HG03520 (cell line): Measurements from ENCODE around the gene NPLOC4.

Experiments
- ATAC-seq: cut with Tn5 transposase; IDR thresholded peaks from one replicate; pipeline ENCODE4 v1.9.1; 2021; ENCODE audit warnings: mild to moderate bottlenecking, moderate library complexity; ENCODE audit not compliant: unreplicated experiment

The NPLOC4 gene

DNA sequence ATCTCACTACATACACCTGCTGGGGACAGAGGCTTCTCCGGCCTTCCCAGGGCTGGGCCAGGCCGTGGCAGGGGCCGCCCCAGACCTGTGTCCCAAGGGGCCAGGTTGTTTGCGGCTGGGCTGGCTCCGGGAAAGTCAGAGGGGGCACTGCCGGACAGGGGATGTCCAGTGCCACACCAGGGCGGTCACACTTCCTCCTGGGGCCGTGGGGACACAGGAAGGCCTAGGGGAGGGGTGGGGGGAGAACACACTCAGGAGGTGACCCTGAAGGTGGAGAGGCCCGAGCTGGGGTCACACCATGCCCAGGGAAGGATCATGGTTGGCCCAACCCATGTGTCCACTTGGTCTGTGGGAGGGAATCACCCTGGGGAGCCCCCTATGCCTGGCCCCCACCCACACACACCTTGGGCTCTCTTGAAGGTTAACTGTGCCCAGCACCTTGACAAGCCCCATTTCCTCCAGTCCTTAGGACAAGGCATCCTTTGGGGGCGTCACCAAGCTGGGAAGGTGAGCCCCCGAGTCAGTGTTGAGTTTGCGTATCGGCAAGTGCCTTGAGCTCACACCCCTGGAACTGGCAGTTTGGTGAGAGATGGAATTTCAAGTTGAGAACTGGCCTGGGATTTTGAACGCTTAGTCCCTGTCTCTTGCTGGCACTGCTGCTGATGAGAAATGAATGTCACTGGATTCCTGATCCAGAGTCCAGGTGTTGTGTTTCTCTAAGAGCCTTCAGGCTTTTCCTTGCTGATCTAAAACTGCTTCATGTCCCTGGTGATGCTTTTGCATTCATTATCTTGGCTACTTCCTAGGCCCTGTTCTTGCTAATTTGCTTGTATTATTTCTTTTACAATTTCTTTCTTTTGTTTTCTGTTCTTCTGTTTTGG, 116.7 kb downstream of the NPLOC4 start:
- no peak for ATAC-seq

DNA sequence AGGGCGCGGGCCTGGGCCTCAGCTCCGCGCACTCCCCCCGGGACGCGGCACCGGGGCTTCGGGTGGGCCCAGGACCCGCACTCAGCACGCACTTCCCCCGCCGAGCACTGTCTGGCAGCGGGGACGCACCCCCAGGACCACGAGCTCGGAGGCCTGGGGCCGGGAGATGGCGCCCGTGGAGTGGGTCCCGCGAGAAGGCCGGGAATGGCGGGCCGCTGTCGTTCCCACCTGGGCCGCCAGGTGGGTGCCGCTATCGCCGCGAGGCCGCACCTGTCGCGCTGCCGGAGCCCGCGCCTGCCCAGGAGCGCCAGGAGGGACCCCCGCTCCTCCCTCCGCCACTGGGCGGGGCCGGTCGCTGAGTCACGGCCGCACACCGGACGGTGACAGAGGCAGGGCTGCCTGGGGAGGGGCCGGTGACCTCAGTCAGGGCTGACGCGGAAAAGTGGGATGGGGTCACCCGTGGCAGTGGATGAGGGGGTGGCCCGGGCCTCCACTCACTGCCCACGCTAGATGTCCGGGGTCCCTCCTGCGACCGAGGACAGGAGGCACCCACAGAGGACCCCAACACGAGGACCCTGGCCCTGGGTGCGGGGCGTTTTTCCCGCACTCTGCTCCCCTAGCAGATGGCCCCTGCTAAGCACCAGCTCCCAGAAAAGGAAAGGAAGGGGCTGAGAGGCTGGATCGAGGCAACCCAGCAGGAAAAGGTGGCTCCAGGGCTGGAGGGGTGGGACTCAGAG, 117.5 kb downstream of the NPLOC4 start:
- no peak for ATAC-seq

DNA sequence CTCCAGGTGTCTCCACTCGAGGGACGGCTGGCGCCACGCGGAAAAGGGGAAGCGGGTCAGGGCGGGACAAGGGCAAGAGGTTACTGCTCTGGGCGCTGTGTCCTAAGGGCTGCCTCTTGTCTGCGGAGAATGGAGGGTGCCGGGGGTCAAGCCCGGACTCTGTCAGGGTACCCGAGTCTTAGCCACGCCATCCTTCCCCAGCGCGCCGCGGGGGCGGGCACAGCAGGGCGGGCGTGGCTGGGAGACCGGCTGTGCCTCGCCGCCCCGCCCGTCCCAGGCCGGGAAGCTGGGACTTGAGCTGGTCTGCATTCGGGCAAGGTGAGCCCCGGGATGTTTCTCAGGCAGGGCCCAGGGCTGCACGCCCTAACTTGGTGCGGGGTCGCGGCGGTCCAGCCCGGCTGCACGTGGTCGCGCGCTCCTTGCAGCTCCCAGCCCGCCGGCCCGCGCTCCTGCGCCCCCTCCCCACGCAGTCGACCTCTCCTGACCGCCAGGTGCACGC, 118.1 kb downstream of the NPLOC4 start:
- no peak for ATAC-seq

DNA sequence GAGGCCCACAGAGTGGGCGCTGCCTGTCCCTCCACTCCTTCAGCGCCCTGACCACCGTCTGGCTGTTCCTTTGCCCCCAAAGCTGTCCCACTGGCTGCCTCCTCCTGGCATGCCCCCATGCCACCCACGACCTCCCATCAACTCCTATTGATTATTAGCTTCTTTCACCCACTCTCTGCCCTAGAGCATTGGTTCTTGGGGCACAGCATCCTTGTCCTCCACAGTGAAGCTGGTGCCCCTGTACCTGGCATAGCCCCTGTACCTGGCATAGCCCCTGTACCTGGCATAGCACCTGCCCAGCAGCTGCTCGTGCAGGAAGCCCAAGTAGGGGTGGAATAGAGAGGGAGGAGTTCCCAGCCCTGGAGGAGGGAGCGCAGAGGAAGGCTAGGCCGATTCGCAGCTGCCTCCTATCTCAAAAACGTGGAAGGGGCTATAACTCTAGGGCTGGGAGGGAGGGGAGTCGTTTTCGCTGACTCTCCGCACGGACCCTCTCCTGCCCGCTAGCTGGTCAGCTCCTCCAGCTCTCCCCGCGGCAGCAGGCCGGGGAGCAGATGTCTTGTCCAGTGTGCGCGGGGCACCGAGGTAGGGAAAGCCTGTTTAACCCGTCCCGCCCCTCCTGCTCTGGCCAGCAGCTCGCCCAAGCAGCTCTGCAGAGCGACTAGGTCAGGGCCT, 118.7 kb downstream of the NPLOC4 start:
- no peak for ATAC-seq

DNA sequence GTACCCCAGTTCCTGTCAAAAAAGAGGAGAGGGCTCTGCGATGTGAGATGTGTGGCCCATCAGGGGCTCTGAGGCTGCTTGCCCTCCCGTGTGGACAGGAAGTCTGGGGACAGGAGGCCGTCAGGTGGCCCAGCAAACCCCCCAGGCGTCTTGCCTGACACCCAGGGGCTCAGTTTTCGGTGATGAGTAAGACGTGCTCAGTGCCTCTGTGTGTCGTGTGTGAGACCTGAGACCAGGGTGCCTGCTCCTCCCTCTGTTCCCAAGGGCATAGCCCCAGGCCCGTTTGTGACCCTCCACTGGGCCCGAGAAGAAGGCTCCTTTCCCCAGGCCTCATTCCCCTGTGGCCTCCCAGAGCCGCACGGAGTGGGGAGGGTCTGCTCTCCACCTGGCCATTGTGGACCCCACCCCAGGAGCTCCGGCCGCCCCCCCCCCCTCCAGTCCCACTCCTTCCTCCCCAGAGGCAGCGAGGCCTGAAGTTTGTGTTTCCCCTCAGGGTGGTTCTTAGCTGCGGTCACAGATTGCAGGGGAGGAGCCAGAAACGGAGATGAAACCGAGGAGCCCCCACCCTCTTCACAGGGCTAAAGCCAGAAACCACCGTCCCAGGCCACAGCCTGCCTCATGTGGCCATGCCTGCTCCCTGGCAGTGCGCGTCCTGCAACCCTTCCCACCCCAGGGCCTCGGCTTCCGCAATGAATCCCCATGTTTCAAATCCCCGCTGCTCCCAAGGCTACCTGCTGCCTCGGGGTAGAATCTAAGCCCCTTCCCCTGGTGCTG, 119.4 kb downstream of the NPLOC4 start:
- ATAC-seq: peak; percentile 24

DNA sequence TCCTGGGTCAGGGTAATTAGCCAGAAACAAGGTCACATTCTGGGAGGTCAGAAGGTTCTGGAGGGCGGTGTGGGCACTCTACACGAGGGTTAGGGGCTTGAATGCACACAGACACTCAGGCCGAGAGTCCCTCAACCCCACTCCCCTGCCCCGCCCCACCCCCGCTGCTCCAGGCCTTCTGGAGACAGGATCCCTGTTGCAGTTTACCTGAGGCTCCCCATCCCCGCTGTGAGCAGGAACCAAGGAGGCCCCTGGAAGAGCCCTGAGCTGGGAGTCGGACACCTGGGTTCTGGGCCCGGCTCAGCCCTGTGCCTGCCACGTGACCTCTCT, 119.9 kb downstream of the NPLOC4 start:
- ATAC-seq: no peak

DNA sequence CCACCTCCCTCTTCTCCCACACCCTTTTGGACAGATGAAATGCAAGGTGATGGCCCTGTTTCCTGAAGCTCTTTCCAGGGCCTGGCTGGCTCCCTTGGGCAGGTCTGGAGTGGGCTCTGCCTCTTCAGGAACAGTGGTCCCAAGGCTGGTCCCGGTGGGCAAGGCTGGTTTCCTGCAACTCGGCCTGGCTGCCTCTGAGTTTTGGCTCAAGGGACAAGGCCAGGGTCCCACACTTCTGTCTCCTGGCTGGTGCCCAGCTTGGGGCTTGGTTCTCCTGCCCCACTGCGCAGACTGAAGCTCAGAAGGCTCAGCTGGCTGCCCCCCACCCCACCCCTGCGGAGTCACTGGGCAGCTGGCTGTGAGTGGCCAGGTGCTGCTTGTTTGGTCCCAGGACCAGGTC, 120.5 kb downstream of the NPLOC4 start:
- ATAC-seq: no peak

DNA sequence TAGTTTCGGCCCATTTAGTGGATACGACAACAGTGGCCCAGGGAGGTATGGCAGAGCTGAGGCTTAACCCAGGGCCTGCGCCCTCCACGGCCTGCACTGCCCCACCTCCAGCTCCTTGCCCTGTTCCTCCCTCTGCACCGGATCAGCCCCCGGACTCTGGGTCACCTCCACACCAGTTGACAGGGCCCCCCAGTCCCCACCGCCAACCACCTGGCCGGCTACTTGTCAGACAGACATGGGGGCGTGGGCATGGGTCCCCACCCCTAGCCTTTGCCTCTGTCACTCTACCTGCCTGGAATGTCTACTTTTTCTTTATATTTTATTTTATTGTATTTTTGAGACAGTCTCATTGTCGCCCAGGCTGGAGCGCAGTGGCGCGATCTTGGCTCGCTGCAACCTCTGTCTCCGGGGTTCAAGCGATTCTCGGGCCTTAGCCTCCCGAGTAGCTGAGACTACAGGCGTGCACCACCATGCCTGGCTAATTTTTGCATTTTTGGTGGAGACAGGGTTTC, 121.3 kb downstream of the NPLOC4 start:
- no peak for ATAC-seq

DNA sequence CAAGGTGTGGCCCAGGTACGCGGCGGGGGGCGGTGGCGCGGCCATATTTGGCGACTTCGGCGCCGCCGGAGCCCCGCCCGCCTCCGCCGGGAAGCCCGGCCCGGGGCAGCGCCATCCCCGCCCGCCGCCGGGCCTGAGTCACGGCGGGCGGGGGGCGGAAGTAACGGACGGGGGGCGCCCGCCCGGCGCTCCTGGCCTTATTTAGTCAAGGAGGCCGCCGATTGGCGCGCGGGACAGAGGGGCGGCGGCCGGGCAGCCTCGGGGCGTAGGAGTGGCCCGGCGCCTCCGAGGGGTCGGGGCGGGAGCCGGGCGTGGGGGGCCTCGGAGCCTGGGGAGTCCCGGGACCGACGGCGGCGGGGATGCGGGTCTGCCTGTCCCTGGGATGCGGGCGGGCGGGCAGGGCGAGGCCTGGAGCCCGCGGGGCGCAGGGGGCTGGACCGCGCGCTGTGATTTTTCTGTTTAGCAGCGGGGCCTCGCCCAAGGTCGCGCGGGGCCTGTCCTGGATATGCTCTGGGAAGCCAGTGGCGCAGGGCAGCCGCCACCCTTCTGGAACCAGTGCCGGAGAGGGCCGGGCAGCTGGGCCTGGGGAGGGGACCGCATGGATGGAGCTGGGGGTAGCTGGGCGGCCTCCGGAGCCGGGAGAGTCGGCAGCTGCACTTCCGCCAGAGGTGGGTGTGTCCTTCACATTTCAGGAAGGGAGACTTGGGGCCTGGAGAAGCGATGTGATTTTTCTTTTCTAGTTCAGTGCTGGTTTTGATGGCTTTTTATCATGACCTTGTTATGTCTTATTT, 122.0 kb downstream of the NPLOC4 start:
- no peak for ATAC-seq

DNA sequence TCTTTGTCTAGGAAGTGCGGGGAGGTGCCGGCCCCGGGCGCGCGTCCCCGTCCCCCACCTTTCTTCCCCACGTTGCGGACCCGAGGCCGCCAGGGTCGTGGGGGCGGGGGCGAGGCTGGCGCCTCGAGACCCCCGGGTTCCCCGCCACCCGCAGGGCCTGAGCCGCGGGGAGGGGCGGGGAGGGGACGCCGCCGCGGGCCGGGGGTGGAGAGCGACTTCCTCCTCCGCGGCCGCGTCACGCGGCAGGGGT, 122.5 kb downstream of the NPLOC4 start:
- ATAC-seq: no peak

DNA sequence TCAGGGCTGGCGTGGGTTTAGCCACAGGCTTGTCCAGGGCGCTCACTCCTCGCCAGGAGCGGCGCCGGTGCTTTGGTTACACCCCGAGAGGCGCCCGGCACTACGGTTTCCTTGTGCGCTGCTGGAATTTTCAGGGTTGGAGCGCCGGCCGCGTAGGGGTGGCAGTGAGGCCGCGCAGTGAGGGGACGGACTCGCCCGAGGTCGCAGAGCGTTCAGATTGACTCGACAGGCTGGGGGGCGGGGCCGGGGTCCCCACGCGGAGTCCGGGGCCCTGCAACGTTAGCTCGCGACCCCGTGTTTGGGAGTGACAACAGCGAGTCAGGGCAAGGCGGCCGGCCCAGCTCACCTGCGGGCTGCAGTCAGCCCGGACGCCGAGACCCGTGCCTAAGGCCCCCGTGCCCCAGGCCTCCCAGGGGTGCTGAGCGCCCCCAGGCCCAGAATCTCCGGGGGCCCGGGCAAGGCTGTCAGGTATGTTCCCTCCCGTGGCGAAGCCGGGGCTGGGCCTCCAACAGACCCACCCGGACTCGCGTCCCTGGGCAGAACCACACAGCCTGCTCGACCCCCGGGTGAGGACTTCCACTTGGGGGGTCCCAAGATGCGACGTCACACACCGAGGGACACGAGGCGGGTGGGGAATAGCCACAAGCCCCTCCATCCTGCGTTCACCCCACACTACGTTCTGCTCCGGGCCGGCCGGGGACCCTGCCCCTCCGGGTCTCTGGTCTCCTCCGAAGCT, 123.0 kb downstream of the NPLOC4 start:
- ATAC-seq: no peak

DNA sequence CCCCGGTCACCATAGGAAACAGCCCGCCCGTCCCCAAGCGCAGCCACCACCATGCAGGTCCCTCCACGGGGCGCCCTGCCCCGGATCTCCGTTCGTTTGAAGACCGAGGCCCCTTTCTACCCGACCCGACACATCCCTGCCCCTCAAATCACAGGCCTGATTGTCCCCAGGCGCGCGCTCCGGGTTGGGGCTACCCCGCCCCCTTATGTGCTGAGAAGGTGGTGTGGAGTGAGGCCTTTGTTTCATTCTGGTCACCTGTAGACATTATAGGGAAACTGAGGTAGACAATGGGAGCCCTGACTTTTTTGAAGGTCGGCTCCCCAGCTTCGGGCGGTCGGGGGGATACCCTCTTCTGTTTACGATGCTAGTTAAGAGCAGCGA, 123.5 kb downstream of the NPLOC4 start:
- no peak for ATAC-seq

DNA sequence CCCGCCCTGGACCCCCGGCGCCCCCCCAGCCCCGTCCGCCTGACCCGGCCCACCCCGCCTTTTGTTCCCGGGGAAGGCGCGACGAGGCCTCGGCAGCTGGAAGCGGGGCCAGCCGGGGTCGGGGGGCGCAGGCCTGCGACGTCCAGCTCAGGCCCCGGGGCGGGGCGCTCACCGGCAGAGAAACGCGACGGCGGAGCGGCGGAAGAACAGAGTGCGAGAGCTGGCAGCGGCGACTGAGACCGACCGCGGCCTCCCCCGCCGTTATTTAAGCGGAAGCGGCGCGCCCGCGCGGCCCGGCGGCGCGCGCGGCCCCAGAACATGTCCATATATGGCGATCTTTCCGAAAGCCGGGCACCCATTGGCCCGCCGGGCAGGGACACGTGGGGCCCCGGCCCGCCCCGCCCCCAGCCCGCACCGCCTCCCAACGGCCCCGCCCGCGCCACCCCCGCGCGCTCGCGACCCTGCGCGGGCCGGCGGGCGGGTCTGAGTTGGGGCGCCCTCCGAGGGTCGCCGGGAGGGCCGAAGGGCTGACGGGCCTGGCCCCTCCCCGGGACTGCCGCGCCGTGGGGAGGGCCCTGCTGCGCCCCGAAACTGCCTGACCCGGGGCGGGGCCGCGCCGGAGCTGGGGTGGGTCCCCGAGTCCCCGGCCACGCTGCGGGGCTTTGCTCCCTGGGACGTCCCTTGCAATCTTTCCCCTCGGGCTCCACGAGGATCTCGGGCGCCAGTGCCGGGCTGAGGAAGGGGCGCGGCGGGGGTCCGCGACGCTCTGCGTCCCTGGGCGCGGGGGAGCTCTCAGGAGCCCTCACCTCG, 124.1 kb downstream of the NPLOC4 start, which contains the start of gene ACTG1:
Gene ACTG1, minus strand, starts transcription at position 238 of the 810 bp plus-strand sequence. CDS start 445 bp downstream, outside the sequence.
- ATAC-seq: peak; percentile 37

DNA sequence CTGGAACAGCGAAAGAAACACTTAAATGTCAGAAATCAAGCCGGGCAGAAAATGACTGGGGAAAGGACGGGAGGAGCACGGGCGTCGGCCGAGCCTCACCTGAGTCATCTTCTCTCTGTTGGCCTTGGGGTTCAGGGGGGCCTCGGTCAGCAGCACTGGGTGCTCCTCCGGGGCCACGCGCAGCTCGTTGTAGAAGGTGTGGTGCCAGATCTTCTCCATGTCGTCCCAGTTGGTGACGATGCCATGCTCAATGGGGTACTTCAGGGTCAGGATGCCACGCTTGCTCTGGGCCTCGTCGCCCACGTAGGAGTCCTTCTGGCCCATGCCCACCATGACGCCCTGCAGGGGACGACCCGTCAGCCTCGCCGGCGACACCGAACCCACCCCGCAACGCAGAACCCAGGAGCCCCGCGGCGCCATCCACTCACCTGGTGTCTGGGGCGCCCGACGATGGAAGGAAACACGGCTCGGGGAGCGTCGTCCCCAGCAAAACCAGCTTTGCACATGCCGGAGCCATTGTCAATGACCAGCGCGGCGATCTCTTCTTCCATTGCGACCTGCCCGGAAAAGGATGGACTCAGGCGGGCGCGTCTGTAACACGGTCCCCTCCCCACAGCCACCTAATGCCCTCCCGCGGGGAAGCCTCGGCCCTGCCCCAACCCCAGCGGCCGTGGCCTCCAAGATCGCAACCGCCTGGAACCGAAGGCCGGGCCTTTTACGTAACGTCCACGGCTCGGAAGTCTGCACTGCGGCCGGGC, 124.9 kb downstream of the NPLOC4 start:
- no peak for ATAC-seq

DNA sequence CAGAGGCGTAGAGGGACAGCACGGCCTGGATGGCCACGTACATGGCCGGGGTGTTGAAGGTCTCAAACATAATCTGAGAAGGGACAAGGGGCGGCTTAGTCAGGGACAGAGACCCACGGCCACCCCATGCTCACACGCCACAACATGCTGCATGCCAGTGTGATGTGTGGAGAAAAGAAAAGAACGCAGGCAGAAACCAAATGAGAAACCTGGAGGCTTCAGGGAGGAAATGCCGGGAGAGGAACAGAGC, 125.4 kb downstream of the NPLOC4 start:
- no peak for ATAC-seq

DNA sequence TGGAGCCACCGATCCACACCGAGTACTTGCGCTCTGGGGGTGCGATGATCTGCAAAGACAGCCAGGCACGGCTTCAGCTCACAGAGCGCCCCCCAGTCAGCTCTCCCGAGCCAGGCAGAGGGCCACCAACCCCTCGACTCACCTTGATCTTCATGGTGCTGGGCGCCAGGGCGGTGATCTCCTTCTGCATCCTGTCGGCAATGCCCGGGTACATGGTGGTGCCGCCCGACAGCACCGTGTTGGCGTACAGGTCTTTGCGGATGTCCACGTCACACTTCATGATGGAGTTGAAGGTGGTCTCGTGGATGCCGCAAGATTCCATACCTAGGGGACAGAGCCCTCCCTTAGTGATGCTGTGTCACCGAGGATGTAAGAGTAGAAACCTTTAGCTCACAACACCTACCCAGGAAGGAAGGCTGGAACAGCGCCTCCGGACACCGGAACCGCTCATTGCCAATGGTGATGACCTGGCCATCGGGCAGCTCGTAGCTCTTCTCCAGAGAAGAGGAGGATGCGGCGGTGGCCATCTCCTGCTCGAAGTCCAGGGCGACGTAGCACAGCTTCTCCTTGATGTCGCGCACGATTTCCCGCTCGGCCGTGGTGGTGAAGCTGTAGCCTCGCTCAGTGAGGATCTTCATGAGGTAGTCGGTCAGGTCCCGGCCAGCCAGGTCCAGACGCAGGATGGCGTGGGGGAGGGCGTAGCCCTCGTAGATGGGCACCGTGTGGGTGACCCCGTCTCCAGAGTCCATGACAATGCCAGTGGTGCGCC, 125.9 kb downstream of the NPLOC4 start:
- ATAC-seq: no peak
